Measurements from ENCODE around the gene SH3RF3.

Gene SH3RF3

GRCh38 chr2:109209412-109209811 lies 80.4 kb downstream of the SH3RF3 start:
- no peak for DNase-seq (ENCODE audit: low read depth)
- H3K4me3 ChIP-seq (ENCODE audit: low read depth, low read length) = no peak overlapping the region
- no peak for TF ChIP-seq CTCF (IDR thresholded peaks at IDR 0.05; ENCODE audit: insufficient read depth, low read depth, low read length, missing control alignments)

- H3K4me3 ChIP-seq (ENCODE audit: low read depth, low read length) = no peak overlapping the region
- no peak for TF ChIP-seq CTCF (IDR thresholded peaks at IDR 0.05; ENCODE audit: insufficient read depth, low read depth, low read length, missing control alignments)
- no peak for DNase-seq (ENCODE audit: low read depth)
Observed at GRCh38 chr2:109209941-109210340, 80.9 kb downstream of the SH3RF3 start.

GRCh38 chr2:109210431-109211200 lies 81.6 kb downstream of the SH3RF3 start:
- DNase-seq (ENCODE audit: low read depth) = no peak
- H3K4me3 ChIP-seq (ENCODE audit: low read depth, low read length) = no peak overlapping the region
- TF ChIP-seq CTCF (IDR thresholded peaks at IDR 0.05; ENCODE audit: insufficient read depth, low read depth, low read length, missing control alignments) = no peak

GRCh38 chr2:109211315-109211714 lies 82.3 kb downstream of the SH3RF3 start:
- no peak for DNase-seq (ENCODE audit: low read depth)
- no peak for TF ChIP-seq CTCF (IDR thresholded peaks at IDR 0.05; ENCODE audit: insufficient read depth, low read depth, low read length, missing control alignments)
- H3K4me3 ChIP-seq (ENCODE audit: low read depth, low read length) = no peak overlapping the region

DNA sequence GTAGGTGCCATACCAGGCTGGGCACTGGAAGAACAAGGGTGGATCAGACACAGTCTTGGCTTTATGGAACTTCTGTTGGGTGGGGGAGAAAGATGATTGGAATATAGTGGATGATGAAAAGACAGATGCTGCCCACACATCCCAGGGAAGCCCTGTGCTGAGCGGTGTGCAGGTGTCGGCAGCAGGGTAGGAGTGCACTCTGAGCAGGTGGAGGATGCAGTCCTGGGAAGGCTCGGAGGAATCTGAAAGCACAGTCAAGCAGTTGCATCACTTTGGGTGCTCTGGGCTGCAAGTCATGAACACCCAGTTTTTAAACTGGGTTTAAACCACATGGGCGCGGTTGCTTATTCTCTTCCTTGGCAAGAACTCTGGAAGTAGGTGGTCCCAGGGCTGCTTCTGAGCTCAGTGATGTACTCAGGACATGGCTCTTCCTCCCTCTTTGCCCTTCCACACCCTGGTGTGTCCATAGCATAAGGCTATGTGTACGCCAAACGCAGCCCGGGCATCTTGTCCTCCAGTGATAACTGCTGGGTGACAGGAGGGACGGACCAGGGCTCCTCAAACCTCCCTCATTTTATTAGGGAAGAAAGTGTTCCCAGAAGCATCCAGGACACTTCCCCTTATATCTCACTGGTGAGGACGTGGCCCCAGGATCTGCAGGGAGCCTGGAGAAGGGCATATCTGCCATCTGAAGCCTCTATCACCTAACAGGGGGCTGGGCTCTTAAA lies 84.0 kb downstream of the SH3RF3 start:
- DNase-seq (ENCODE audit: low read depth) = no peak
- no peak for TF ChIP-seq CTCF (IDR thresholded peaks at IDR 0.05; ENCODE audit: insufficient read depth, low read depth, low read length, missing control alignments)
- H3K4me3 ChIP-seq (ENCODE audit: low read depth, low read length) = no peak overlapping the region

GRCh38 chr2:109213646-109214433 lies 84.8 kb downstream of the SH3RF3 start:
- TF ChIP-seq CTCF (IDR thresholded peaks at IDR 0.05; ENCODE audit: insufficient read depth, low read depth, low read length, missing control alignments) = no peak
- H3K4me3 ChIP-seq (ENCODE audit: low read depth, low read length) = no peak overlapping the region
- peak; percentile 84 for DNase-seq (ENCODE audit: low read depth)
